ENCODE measurements around the gene KIAA0825.

KIAA0825 gene

DNA sequence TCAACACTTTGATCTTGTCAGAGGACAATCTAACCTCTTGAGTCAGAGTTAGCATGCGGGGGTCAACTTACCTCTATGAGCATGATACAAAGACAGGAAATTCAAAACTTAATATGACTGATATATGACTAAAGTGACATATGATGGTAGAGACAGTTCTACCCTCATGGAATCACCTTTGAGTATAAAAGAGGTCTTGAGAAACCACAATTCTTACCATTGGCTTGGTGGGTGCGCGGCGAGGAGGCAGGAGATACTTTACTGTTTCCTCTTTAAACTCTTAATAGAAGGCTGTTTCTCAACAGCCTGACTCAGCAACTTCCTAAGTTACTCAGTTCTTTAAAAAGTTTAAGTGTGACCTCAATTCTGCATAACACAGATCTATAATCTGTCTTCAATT is 372.8 kb downstream of the KIAA0825 start:
- H3K4me1 Mint-ChIP-seq, result no peaks in the 10 kb centered on the region
- no peak overlapping the region for H3K27ac Mint-ChIP-seq
- no peak for TF ChIP-seq CTCF (IDR thresholded peaks at IDR 0.05)
- no peak overlapping the region for H3K4me3 Mint-ChIP-seq
- H3K27me3 Mint-ChIP-seq (ENCODE audit: low read depth, poor library complexity), result peaks cover 4% of the 10 kb centered on the region
- no peaks in the 10 kb centered on the region for H3K9me3 Mint-ChIP-seq
- no peak for DNase-seq
- no peaks in the 10 kb centered on the region for H3K36me3 Mint-ChIP-seq (ENCODE audit: low read depth)

GRCh38 chr5:94244921-94245320 is 373.5 kb downstream of the KIAA0825 start:
- H3K27ac Mint-ChIP-seq, result no peak overlapping the region
- no peak for DNase-seq
- no peak overlapping the region for H3K4me3 Mint-ChIP-seq
- peaks cover 4% of the 10 kb centered on the region for H3K27me3 Mint-ChIP-seq (ENCODE audit: low read depth, poor library complexity)
- TF ChIP-seq CTCF (IDR thresholded peaks at IDR 0.05), result no peak
- no peaks in the 10 kb centered on the region for H3K9me3 Mint-ChIP-seq
- H3K4me1 Mint-ChIP-seq, result no peaks in the 10 kb centered on the region
- H3K36me3 Mint-ChIP-seq (ENCODE audit: low read depth), result no peaks in the 10 kb centered on the region

DNA sequence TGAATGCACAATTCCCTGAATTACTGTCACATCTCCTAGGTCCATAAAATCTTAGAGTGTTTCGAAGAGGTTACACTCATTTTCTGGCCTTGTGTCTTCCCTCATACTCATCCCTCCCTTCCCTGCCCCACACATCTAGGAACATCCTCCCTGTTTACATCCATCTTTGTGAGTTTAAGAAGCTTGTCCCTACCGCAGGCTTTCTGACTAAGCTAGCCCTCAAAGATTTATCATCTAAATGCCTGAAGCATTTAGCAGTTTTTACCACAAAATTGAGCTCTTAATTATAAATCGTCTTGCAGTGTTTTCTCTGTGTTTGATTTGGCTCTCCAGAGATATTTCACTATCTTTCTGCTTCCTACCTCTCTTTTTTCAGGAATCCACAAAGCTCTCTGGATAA is 374.8 kb downstream of the KIAA0825 start:
- H3K27me3 Mint-ChIP-seq (ENCODE audit: low read depth, poor library complexity), result peaks cover 4% of the 10 kb centered on the region
- DNase-seq, result no peak
- no peaks in the 10 kb centered on the region for H3K9me3 Mint-ChIP-seq
- no peak for TF ChIP-seq CTCF (IDR thresholded peaks at IDR 0.05)
- H3K4me3 Mint-ChIP-seq, result no peak overlapping the region
- no peaks in the 10 kb centered on the region for H3K36me3 Mint-ChIP-seq (ENCODE audit: low read depth)
- no peaks in the 10 kb centered on the region for H3K4me1 Mint-ChIP-seq
- no peak overlapping the region for H3K27ac Mint-ChIP-seq

DNA sequence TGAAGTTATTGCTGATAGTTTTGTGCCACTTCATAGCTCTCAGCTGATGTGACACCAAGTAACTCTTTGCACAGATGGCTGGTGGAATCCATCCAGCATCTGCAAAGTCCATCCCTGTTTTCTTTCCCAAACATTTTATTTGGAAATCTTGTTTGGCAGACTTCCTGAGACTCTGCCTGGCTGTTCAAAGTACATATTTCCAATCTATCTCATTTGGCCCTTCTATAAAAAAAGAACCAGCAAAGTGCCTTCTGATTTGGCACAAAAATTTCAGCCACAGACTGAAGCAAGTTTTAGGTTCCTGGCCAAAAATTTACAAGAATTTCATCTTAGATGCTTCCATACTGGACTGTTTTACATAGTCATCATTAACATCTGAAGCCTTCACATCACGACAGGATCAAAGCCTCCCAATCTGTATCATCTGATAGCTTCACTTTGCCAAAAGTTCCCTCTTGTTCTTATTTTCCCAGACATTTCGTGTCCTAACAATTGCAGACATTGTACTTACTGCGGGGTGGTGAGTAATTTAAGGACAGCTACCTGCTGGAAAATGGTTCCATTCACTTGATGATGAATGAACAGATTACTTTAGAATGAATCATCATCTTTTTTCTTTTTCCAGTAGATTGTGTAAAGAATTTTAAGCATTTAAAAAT is 377.3 kb downstream of the KIAA0825 start:
- DNase-seq, result no peak
- TF ChIP-seq CTCF (IDR thresholded peaks at IDR 0.05), result no peak
- Mint-ChIP-seq H3K27ac (no peak overlapping the region), H3K4me1 (no peaks in the 10 kb centered on the region), H3K9me3 (peaks cover 1% of the 10 kb centered on the region), H3K4me3 (no peak overlapping the region), H3K36me3 (ENCODE audit: low read depth) (no peaks in the 10 kb centered on the region), H3K27me3 (ENCODE audit: low read depth, poor library complexity) (peaks cover 7% of the 10 kb centered on the region)

GRCh38 chr5:94240596-94240992 is 377.8 kb downstream of the KIAA0825 start:
- no peaks in the 10 kb centered on the region for H3K4me1 Mint-ChIP-seq
- H3K27ac Mint-ChIP-seq, result no peak overlapping the region
- no peak for TF ChIP-seq CTCF (IDR thresholded peaks at IDR 0.05)
- no peak for DNase-seq
- peaks cover 6% of the 10 kb centered on the region for H3K9me3 Mint-ChIP-seq
- no peaks in the 10 kb centered on the region for H3K36me3 Mint-ChIP-seq (ENCODE audit: low read depth)
- peaks cover 7% of the 10 kb centered on the region for H3K27me3 Mint-ChIP-seq (ENCODE audit: low read depth, poor library complexity)
- no peak overlapping the region for H3K4me3 Mint-ChIP-seq

DNA sequence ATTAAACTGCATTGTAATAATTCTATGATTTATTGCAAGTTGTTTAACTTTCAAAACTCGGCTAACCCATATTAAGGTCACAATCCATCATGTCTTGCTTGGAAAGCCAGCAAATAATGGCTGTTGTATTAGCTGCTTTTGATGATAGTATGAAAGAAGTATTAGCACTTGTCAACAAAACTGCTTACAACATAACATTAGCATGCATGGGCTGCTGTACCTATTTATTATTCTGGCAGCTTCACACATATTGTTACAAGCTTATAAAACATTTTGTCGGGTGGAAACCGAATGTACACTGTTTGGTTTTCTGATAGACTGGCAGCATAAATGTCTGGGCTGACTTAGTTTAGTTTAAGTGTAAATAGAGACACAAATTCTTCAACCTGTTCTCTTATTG is 378.3 kb downstream of the KIAA0825 start:
- no peak for TF ChIP-seq CTCF (IDR thresholded peaks at IDR 0.05)
- Mint-ChIP-seq H3K9me3 (peaks cover 11% of the 10 kb centered on the region), H3K4me1 (no peaks in the 10 kb centered on the region), H3K4me3 (no peak overlapping the region), H3K27me3 (ENCODE audit: low read depth, poor library complexity) (peaks cover 7% of the 10 kb centered on the region), H3K36me3 (ENCODE audit: low read depth) (peaks cover 2% of the 10 kb centered on the region), H3K27ac (no peak overlapping the region)
- DNase-seq, result no peak
